Measurements from ENCODE around the gene SPHK2.

GRCh38 chr19:48627201-48627864 lies 8.0 kb downstream of the SPHK2 start:
- TF ChIP-seq POLR2A (IDR thresholded peaks at IDR 0.05) (no peak), CTCF (IDR thresholded peaks at IDR 0.05) (no peak)

Measured in ovary (tissue), 3 donors.